K562 (cell line): ENCODE data around the gene EGLN1. TPM values are rescaled to one million over a fixed set of nuclear protein-coding genes. Genes with fewer than 3 reads are reported as not detected.

ENCODE experiments used
- ATAC-seq: fragments of 200-7000 bp; cut with Tn5 transposase; 3 replicates; pipeline ENCODE4 v1.9.1; 2020; ENCODE audit warnings: moderate library complexity
- BruUV-seq: library from RNA; stranded (reverse); fragments of 400-500 nt; replicated peaks from 2 replicates; lab custom pipeline; 2021; lab: Mats Ljungman, UMichigan
- CTCF ChIA-PET: fragments of 300-600 bp; formaldehyde crosslinking; extraction: SDS; loops from one replicate; lab custom pipeline; 2021; ENCODE audit warnings: low intra/inter-chr PET ratio; lab: Yijun Ruan, JAX
- POLR2A ChIA-PET: fragments of 300-600, 350-650 bp; sonication (Branson Sonifier 250); formaldehyde crosslinking; extraction: SDS; loops from one replicate; lab custom pipeline; 2021; ENCODE audit warnings: antibody characterized with exemption, inconsistent platforms; lab: Yijun Ruan, JAX
- DNase-seq, 4 experiments: peaks; one replicate each; pipeline versions ENCODE4 v3.0.0 to v3.0.0-alpha.2; 2011 to 2018; ENCODE audit warnings: low spot score in 3 of 4, mixed read lengths in 3 of 4; ENCODE audit errors: extremely low read depth in 1 of 4
- FAIRE-seq: peaks from 2 replicates; lab custom pipeline; 2011; peaks lifted over from hg19 to GRCh38; lab: Jason Lieb, UNC
- H2AFZ ChIP-seq: 2 replicates; pipeline ENCODE4 v1.6.0; 2011; ENCODE audit warnings: low read depth, low read length, control low read depth, inconsistent platforms
- H3K27ac ChIP-seq: fragments of 200-600 bp; 3 replicates; pipeline ENCODE4 v1.8.0; 2011; ENCODE audit warnings: low read depth, mild to moderate bottlenecking, control low read depth, inconsistent platforms, low read length, moderate library complexity, mixed read lengths; ENCODE audit errors: extremely low read depth
- H3K27me3 ChIP-seq, 2 experiments: fragments of 300-600 bp in 1 of 2; 2 replicates in 1 of 2; 3 replicates in 1 of 2; pipeline versions ENCODE4 v1.6.0 to v1.8.0; 2011; ENCODE audit warnings: inconsistent platforms in 2 of 2, low read length in 2 of 2, mild to moderate bottlenecking in 1 of 2, mixed read lengths in 1 of 2, moderate library complexity in 1 of 2; ENCODE audit not compliant: control insufficient read depth in 2 of 2, insufficient read depth in 2 of 2
- H3K36me3 ChIP-seq: fragments of 300-600 bp; 3 replicates; pipeline ENCODE4 v1.8.0; 2011; ENCODE audit warnings: mild to moderate bottlenecking, low read length, inconsistent platforms; ENCODE audit not compliant: control insufficient read depth, insufficient read depth
- H3K4me1 ChIP-seq, 2 experiments: fragments of 200-600 bp in 1 of 2; replicated peaks in 1 of 2; 2 replicates in 1 of 2; 3 replicates in 1 of 2; pipeline versions ENCODE4 v1.5.1 to v1.8.0; 2011; ENCODE audit warnings: inconsistent platforms in 2 of 2, low read length in 2 of 2, mild to moderate bottlenecking in 1 of 2, mixed read lengths in 1 of 2, moderate library complexity in 1 of 2; ENCODE audit not compliant: control insufficient read depth in 2 of 2, insufficient read depth in 2 of 2
- H3K4me2 ChIP-seq: 2 replicates; pipeline ENCODE4 v1.6.1; 2011; ENCODE audit warnings: low read length, control low read depth, inconsistent platforms, mixed read lengths; ENCODE audit not compliant: insufficient read depth
- H3K4me3 ChIP-seq: fragments of 200-600 bp; sonication (generic), shearing (Covaris generic); 2 replicates; pipeline ENCODE4 v1.5.1; 2016; ENCODE audit warnings: control low read depth, inconsistent platforms
- H3K79me2 ChIP-seq: fragments of 200-600 bp; 3 replicates; pipeline ENCODE4 v1.8.0; 2011; ENCODE audit warnings: low read length, inconsistent platforms; ENCODE audit not compliant: control insufficient read depth, insufficient read depth
- H3K9ac ChIP-seq, 2 experiments: 2 replicates each; pipeline versions ENCODE4 v1.6.0 to v1.6.1; 2011; ENCODE audit warnings: low read depth in 2 of 2, low read length in 2 of 2, control low read depth in 1 of 2, inconsistent platforms in 1 of 2, mild to moderate bottlenecking in 1 of 2, mixed read lengths in 1 of 2; ENCODE audit not compliant: insufficient read depth in 1 of 2
- H3K9me1 ChIP-seq: one replicate; pipeline ENCODE4 v1.6.0; 2011; ENCODE audit warnings: inconsistent platforms, mild to moderate bottlenecking, low read length, moderate library complexity; ENCODE audit not compliant: control insufficient read depth, insufficient read depth
- H3K9me3 ChIP-seq: replicated peaks from 2 replicates; pipeline ENCODE4 v1.5.1; 2011; ENCODE audit warnings: low read depth, low read length, inconsistent platforms; ENCODE audit not compliant: control insufficient read depth, insufficient read depth
- H4K20me1 ChIP-seq: replicated peaks from 2 replicates; pipeline ENCODE4 v1.6.1; 2011; ENCODE audit warnings: low read length, inconsistent platforms, mixed read lengths; ENCODE audit not compliant: control insufficient read depth, insufficient read depth
- BCLAF1 ChIP-seq, 2 experiments: fragments of 450-650 bp in 1 of 2; IDR thresholded peaks; 2 replicates each; pipeline ENCODE4 v1.6.1; 2011 to 2017; ENCODE audit warnings: low read depth in 2 of 2, antibody characterized with exemption in 1 of 2, borderline replicate concordance in 1 of 2, low read length in 1 of 2, mild to moderate bottlenecking in 1 of 2, mixed read lengths in 1 of 2; ENCODE audit not compliant: control insufficient read depth in 1 of 2
- DPF2 ChIP-seq: fragments of 450-650 bp; IDR thresholded peaks from 2 replicates; pipeline ENCODE4 v1.6.1; 2016
- MAZ ChIP-seq, 2 experiments: fragments of 450-650 bp in 1 of 2; sonication (generic) in 1 of 2; formaldehyde crosslinking; IDR thresholded peaks in 1 of 2; conservative IDR thresholded peaks in 1 of 2; 2 replicates each; pipeline versions ENCODE4 v1.4.0 to v1.5.0; 2020; ENCODE audit warnings: mild to moderate bottlenecking in 1 of 2, missing genetic modification reagents in 1 of 2
- MIER1 ChIP-seq: fragments of 450-650 bp; IDR thresholded peaks from 2 replicates; pipeline ENCODE4 v1.6.1; 2016; ENCODE audit warnings: antibody characterized with exemption, mild to moderate bottlenecking, low read depth
- NFYB ChIP-seq: IDR thresholded peaks from 2 replicates; pipeline ENCODE4 v1.6.1; 2011; ENCODE audit warnings: mild to moderate bottlenecking, moderate library complexity; ENCODE audit not compliant: insufficient read length; ENCODE audit errors: extremely low read depth
- NUFIP1 ChIP-seq: fragments of 450-650 bp; IDR thresholded peaks from 2 replicates; pipeline ENCODE4 v1.6.1; 2018; ENCODE audit not compliant: partially characterized antibody
- POLR2B ChIP-seq: fragments of 450-650 bp; IDR thresholded peaks from 2 replicates; pipeline ENCODE4 v1.6.1; 2018; ENCODE audit warnings: low read depth; ENCODE audit not compliant: partially characterized antibody
- RFX5 ChIP-seq: IDR thresholded peaks from 2 replicates; pipeline ENCODE4 v1.6.1; 2011; ENCODE audit warnings: low read depth, mild to moderate bottlenecking, improper control_type of control experiment, low read length
- ZBTB11 ChIP-seq, 3 experiments: fragments of 200-800 bp in 1 of 3; fragments of 250-450 bp in 1 of 3; fragments of 450-650 bp in 1 of 3; sonication (Bioruptor Pico) in 1 of 3; sonication (Bioruptor generic) in 1 of 3; formaldehyde crosslinking in 1 of 3; IDR thresholded peaks; 2 replicates each; pipeline versions ENCODE4 v1.6.1 to v1.8.0; 2016 to 2022; ENCODE audit warnings: mild to moderate bottlenecking in 2 of 3, missing genetic modification characterization in 2 of 3, missing compliant biosample characterization in 1 of 3, moderate library complexity in 1 of 3
- ZBTB34 ChIP-seq: fragments of 250-450 bp; sonication (Bioruptor Pico); IDR thresholded peaks from 2 replicates; pipeline ENCODE4 v1.8.0; 2021; ENCODE audit warnings: mild to moderate bottlenecking, moderate library complexity
- ZNF3 ChIP-seq: fragments of 250-450 bp; sonication (Bioruptor Pico); IDR thresholded peaks from 2 replicates; pipeline ENCODE4 v1.5.0; 2021; ENCODE audit warnings: mild to moderate bottlenecking, moderate library complexity
- WGBS: fragments of 100-300 bp; shearing (Covaris generic); methylation state at CpG from one replicate; pipeline ENCODE4 v1.1.6; 2016; ENCODE audit warnings: low coverage, mixed read lengths; ENCODE audit not compliant: insufficient coverage; ENCODE audit errors: missing lambda C conversion rate; 5-methylcytosine and 5-hydroxymethylcytosine counted together
- in situ Hi-C: fragments of 300-500 bp; cut with MboI; formaldehyde crosslinking; loops from 4 replicates; pipeline ENCODE4 v1.15.0; 2018; ENCODE audit warnings: inconsistent platforms, mixed read lengths
- intact Hi-C: fragments of 100-400 bp; cut with micrococcal nuclease; formaldehyde crosslinking; loops from 2 replicates; pipeline ENCODE4 v1.14.2; 2022
- polyA plus RNA-seq, 8 experiments: library from polyadenylated mRNA; depleted of rRNA in 4 of 8; stranded (reverse) in 5 of 8; unstranded in 3 of 8; fragments of >200 nt; fragmentation: Nextera tagmentation in 2 of 8; fragmentation: Illumina TruSeq in 1 of 8; extraction: Ambion mirVana in 2 of 8; extraction: Trizol in 1 of 8; gene quantifications; 2 replicates each; pipeline versions ENCODE4 v1.2.1 to v1.2.3, GENCODE V29; 2011 to 2014; ENCODE audit warnings: inconsistent platforms in 1 of 8, missing spikeins in 1 of 8
- total RNA-seq, 7 experiments: library from RNA; depleted of rRNA in 6 of 7; stranded (reverse); fragments of >200 nt in 6 of 7; fragmentation: Illumina TruSeq in 2 of 7; extraction: Trizol in 2 of 7; gene quantifications; 2 replicates each; pipeline versions ENCODE4 v1.2.1 to v1.2.3, GENCODE V29; 2011 to 2021; ENCODE audit warnings: low replicate concordance in 1 of 7

Gene EGLN1
- total and polyA plus RNA-seq, 9 of the 15 experiments (the other 6 are each of a cell fraction or from before 2014, with no cell fraction given): 5.2 to 54.3 (median 24.6) TPM

- peaks cover 21 to 32% of the 10 kb centered on the region in 2 experiments; a peak in 4 of 5 replicates for H3K4me1 ChIP-seq
- peak overlapping the region; percentile 96 for H3K4me2 ChIP-seq
- ChIA-PET CTCF (no interaction called here), POLR2A (interaction anchor here (1.1 to 3.2 kb wide), 6 partner anchors 10 to 97 kb away, joined by 4 to 17 read pairs (median 4); no protein-coding TSS in a partner anchor)
- DNase-seq (peak; percentile 23 to 59 (median 48)), FAIRE-seq (no peak), ATAC-seq (peak; percentile 41)
- H3K9me3 ChIP-seq: no peaks in the 10 kb centered on the region
- WGBS: under 1% methylated on average over 23 of the region's 32 CpGs
- peak overlapping the region; percentile 91 for H3K27ac ChIP-seq
- no TSS peak for BruUV-seq
- H3K9ac ChIP-seq: peak overlapping the region; percentile 87 to 98
- no peaks in the 10 kb centered on the region for H3K27me3 ChIP-seq
- peaks cover 15% of the 10 kb centered on the region for H4K20me1 ChIP-seq
- H2AFZ ChIP-seq: peak overlapping the region; percentile 87
- H3K79me2 ChIP-seq: peaks cover 83% of the 10 kb centered on the region
- intact Hi-C loops (loop anchor here (10.0 kb wide), 1 partner anchor 352 kb away; no protein-coding TSS in a partner anchor), in situ Hi-C loops (no loop called here)
- no peaks in the 10 kb centered on the region for H3K9me1 ChIP-seq
- peaks cover 35% of the 10 kb centered on the region for H3K36me3 ChIP-seq
- peak overlapping the region; percentile 77 for H3K4me3 ChIP-seq
- TF ChIP-seq ZNF3 (no peak), ZBTB34 (CRISPR knock-in tag) (no peak), RFX5 (no peak), MAZ (CRISPR knock-in tag; conservative IDR thresholded peaks at IDR 0.05 in 1 of 2, IDR thresholded peaks at IDR 0.05 in 1 of 2) (peak in 1 of 2 experiments; percentile 3; a peak in 1 of 4 replicates), DPF2 (0 out of 2 replicates have a peak, but pooled peaks have one; percentile 7), POLR2B (no peak), MIER1 (no peak), NFYB (no peak), ZBTB11 (CRISPR knock-in tag; IDR thresholded peaks at IDR 0.05) (no peak), BCLAF1 (IDR thresholded peaks at IDR 0.05; ENCODE audit: borderline replicate concordance in 1 of 2, control insufficient read depth in 1 of 2, low read depth in 2 of 2, low read length in 1 of 2) (no peak), NUFIP1 (no peak)
These were observed 85.0 kb downstream of the EGLN1 start for GRCh38 chr1:231337043-231337471.
